ENCODE measurements around the gene CD1B.

- no peak for TF ChIP-seq CTCF (IDR thresholded peaks at IDR 0.05; ENCODE audit: extremely low read depth in 1 of 2, insufficient read depth in 1 of 2, low read depth in 1 of 2, low read length in 2 of 2)
- no peak for TF ChIP-seq GATA2 (IDR thresholded peaks at IDR 0.05; ENCODE audit: insufficient read depth, insufficient read length, low read depth, low read length)
Measured at GRCh38 chr1:158357441-158357840, 26.1 kb upstream of the CD1B start.

Data from endothelial cell of umbilical vein (primary cell).